Liver (tissue), 9 donors: Measurements from ENCODE around the gene GADL1. TPM values are rescaled to one million over a fixed set of nuclear protein-coding genes. Genes with fewer than 3 reads are reported as not detected.

ENCODE experiments used
- DNase-seq: peaks from one replicate; pipeline ENCODE4 v3.0.0-alpha.2; 2017; ENCODE audit warnings: low spot score
- H3K27ac ChIP-seq, 2 donors: one replicate each; pipeline ENCODE4 v1.7.0; 2013; ENCODE audit warnings: inconsistent platforms in 2 of 2, low read length in 2 of 2, control low read depth in 1 of 2, low read depth in 1 of 2, mild to moderate bottlenecking in 1 of 2
- H3K27me3 ChIP-seq, 4 donors: one replicate each; pipeline versions ENCODE4 v1.6.1 to v1.7.0; 2013; ENCODE audit warnings: low read length in 3 of 4, inconsistent platforms in 1 of 4, mild to moderate bottlenecking in 1 of 4, moderate library complexity in 1 of 4; ENCODE audit not compliant: control insufficient read depth in 4 of 4, insufficient read depth in 4 of 4
- H3K36me3 ChIP-seq, 4 donors: one replicate each; pipeline versions ENCODE4 v1.6.1 to v1.7.0; 2013; ENCODE audit warnings: low read length in 3 of 4, mild to moderate bottlenecking in 3 of 4, low read depth in 1 of 4, moderate library complexity in 1 of 4; ENCODE audit not compliant: control insufficient read depth in 4 of 4, insufficient read depth in 3 of 4
- H3K4me1 ChIP-seq, 4 donors: one replicate each; pipeline versions ENCODE4 v1.6.1 to v1.7.0; 2013; ENCODE audit warnings: low read length in 3 of 4, mild to moderate bottlenecking in 3 of 4, moderate library complexity in 1 of 4; ENCODE audit not compliant: control insufficient read depth in 4 of 4, insufficient read depth in 4 of 4
- H3K4me3 ChIP-seq, 3 donors: one replicate each; pipeline versions ENCODE4 v1.6.1 to v1.7.0; 2013; ENCODE audit warnings: low read length in 3 of 3, control low read depth in 1 of 3, low read depth in 1 of 3, mild to moderate bottlenecking in 1 of 3
- H3K9ac ChIP-seq, 2 donors: one replicate each; pipeline ENCODE4 v1.7.0; 2013; ENCODE audit warnings: low read length in 2 of 2, mild to moderate bottlenecking in 2 of 2, moderate library complexity in 2 of 2, control low read depth in 1 of 2, low read depth in 1 of 2
- H3K9me3 ChIP-seq, 4 donors: one replicate each; pipeline versions ENCODE4 v1.6.1 to v1.7.0; 2013; ENCODE audit warnings: low read length in 3 of 4; ENCODE audit not compliant: control insufficient read depth in 4 of 4
- FOXA1 ChIP-seq: IDR thresholded peaks from 2 replicates; pipeline ENCODE4 v1.6.1; 2016; ENCODE audit warnings: antibody characterized with exemption
- FOXA2 ChIP-seq: IDR thresholded peaks from 2 replicates; pipeline ENCODE4 v1.6.1; 2016; ENCODE audit warnings: antibody characterized with exemption
- GABPA ChIP-seq, 2 donors: IDR thresholded peaks in 1 of 2; conservative IDR thresholded peaks in 1 of 2; 2 replicates each; pipeline ENCODE4 v1.6.1; 2016; ENCODE audit warnings: antibody characterized with exemption in 2 of 2, mild to moderate bottlenecking in 1 of 2, moderate library complexity in 1 of 2
- HNF4A ChIP-seq, 2 donors: conservative IDR thresholded peaks; 2 replicates each; pipeline ENCODE4 v1.6.1; 2016; ENCODE audit warnings: antibody characterized with exemption in 2 of 2, mild to moderate bottlenecking in 2 of 2
- HNF4G ChIP-seq: IDR thresholded peaks from 2 replicates; pipeline ENCODE4 v1.6.1; 2016; ENCODE audit warnings: antibody characterized with exemption
- JUND ChIP-seq, 2 donors: IDR thresholded peaks; 2 replicates each; pipeline ENCODE4 v1.6.1; 2016; ENCODE audit warnings: antibody characterized with exemption in 2 of 2
- NR2F2 ChIP-seq: IDR thresholded peaks from 2 replicates; pipeline ENCODE4 v1.6.1; 2016; ENCODE audit warnings: antibody characterized with exemption
- RAD21 ChIP-seq, 2 donors: IDR thresholded peaks; 2 replicates each; pipeline ENCODE4 v1.6.1; 2016; ENCODE audit warnings: antibody characterized with exemption in 2 of 2, mild to moderate bottlenecking in 2 of 2
- TAF1 ChIP-seq: conservative IDR thresholded peaks from 2 replicates; pipeline ENCODE4 v1.6.1; 2016; ENCODE audit warnings: antibody characterized with exemption, mild to moderate bottlenecking
- YY1 ChIP-seq: IDR thresholded peaks from 2 replicates; pipeline ENCODE4 v1.6.1; 2016; ENCODE audit warnings: antibody characterized with exemption, mild to moderate bottlenecking
- WGBS: extraction: QIAGEN DNeasy Blood & Tissue Kit; methylation state at CpG from one replicate; pipeline ENCODE4 v1.1.7; 2013; 5-methylcytosine and 5-hydroxymethylcytosine counted together
- polyA plus RNA-seq, 2 donors: library from polyadenylated mRNA; stranded (reverse) in 1 of 2; unstranded in 1 of 2; fragments of 200-250 nt in 1 of 2; fragments of >200 nt in 1 of 2; fragmentation: Nextera tagmentation in 1 of 2; extraction: Ambion mirVana in 1 of 2; gene quantifications; one replicate each; pipeline versions ENCODE4 v1.2.1 to v1.2.3, GENCODE V29; 2013 to 2015
- total RNA-seq, 2 donors: library from RNA; depleted of rRNA; stranded (reverse); fragments of >200 nt; gene quantifications; one replicate each; pipeline ENCODE4 v1.2.3, GENCODE V29; 2014
- TF ChIP-seq, protein P1 (sequence below): IDR thresholded peaks from 2 replicates; pipeline ENCODE4 v1.6.1; 2016; ENCODE audit warnings: antibody characterized with exemption
- TF ChIP-seq, protein P2 (sequence below): IDR thresholded peaks from 2 replicates; pipeline ENCODE4 v1.6.1; 2016; ENCODE audit warnings: antibody characterized with exemption
- TF ChIP-seq, protein P3 (sequence below): fragments of 150-350 bp; IDR thresholded peaks from 2 replicates; pipeline ENCODE4 v1.5.1; 2017; ENCODE audit warnings: improper control_type of control experiment, low read depth, low read length; ENCODE audit not compliant: missing input control
- TF ChIP-seq, protein P4 (sequence below): IDR thresholded peaks from 2 replicates; pipeline ENCODE4 v1.6.1; 2016; ENCODE audit warnings: antibody characterized with exemption, mild to moderate bottlenecking
- donor health status: healthy.
- donor health status: healthy.
- donor health status: healthy.
- donor health status: healthy.
- donor health status: healthy.

The GADL1 gene
- total and polyA plus RNA-seq, 4 donors: not detected

DNA sequence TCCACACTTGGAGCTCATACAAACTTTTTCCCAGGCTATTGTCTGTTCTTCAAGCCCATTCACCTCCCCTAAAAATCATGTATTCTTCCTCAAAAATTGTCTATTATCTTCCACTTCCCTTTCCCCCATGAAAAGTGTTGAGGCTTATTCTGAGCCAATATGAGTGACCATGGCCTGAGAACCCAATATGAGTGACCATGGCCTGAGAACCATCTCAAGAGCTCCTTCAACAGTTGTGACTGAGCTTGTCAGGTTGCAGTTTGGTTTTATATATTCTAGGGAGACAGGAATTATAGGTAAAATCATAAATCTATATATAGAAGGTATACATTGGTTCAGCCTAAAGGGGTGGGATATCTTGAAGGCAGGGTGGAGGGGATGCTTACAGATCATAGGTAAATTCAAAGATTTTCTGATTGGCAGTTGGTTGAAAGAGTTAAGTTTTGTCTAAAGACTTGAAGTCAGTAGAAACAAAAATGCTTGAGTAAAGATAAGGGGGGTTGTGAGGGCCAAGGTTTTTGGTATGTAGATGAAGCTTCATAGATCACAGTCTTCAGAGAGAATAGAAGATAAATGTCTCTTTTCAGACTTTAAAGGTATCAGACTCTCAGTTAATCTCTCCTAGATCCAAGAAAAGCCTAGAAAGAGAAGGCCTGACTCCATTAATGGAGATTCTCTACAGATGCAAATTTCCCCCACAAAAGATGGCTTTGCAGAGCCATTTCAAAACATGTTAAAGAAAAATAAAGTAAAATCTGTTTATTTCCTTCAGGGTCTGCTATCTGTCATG, 192.2 kb downstream of the GADL1 start:
- Histone ChIP-seq H3K4me1 (no peaks in the 10 kb centered on the region), H3K9ac (no peak overlapping the region), H3K9me3 (peaks cover 0 to 6% (median 2%) of the 10 kb centered on the region in 4 donors), H3K36me3 (peaks cover 0 to 3% (median under 1%) of the 10 kb centered on the region in 4 donors), H3K27ac (no peak overlapping the region), H3K4me3 (no peak overlapping the region), H3K27me3 (no peaks in the 10 kb centered on the region)
- TF ChIP-seq GABPA (IDR thresholded peaks at IDR 0.05 in 1 of 2, conservative IDR thresholded peaks at IDR 0.05 in 1 of 2): no peak
- TF ChIP-seq, protein P1, sequence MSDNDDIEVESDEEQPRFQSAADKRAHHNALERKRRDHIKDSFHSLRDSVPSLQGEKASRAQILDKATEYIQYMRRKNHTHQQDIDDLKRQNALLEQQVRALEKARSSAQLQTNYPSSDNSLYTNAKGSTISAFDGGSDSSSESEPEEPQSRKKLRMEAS: no peak
- TF ChIP-seq HNF4A (conservative IDR thresholded peaks at IDR 0.05): no peak
- TF ChIP-seq, protein P2, sequence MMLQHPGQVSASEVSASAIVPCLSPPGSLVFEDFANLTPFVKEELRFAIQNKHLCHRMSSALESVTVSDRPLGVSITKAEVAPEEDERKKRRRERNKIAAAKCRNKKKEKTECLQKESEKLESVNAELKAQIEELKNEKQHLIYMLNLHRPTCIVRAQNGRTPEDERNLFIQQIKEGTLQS: no peak
- no peak for TF ChIP-seq FOXA2
- TF ChIP-seq, protein P3, sequence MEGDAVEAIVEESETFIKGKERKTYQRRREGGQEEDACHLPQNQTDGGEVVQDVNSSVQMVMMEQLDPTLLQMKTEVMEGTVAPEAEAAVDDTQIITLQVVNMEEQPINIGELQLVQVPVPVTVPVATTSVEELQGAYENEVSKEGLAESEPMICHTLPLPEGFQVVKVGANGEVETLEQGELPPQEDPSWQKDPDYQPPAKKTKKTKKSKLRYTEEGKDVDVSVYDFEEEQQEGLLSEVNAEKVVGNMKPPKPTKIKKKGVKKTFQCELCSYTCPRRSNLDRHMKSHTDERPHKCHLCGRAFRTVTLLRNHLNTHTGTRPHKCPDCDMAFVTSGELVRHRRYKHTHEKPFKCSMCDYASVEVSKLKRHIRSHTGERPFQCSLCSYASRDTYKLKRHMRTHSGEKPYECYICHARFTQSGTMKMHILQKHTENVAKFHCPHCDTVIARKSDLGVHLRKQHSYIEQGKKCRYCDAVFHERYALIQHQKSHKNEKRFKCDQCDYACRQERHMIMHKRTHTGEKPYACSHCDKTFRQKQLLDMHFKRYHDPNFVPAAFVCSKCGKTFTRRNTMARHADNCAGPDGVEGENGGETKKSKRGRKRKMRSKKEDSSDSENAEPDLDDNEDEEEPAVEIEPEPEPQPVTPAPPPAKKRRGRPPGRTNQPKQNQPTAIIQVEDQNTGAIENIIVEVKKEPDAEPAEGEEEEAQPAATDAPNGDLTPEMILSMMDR: no peak
- no peak for TF ChIP-seq FOXA1
- no peak for TF ChIP-seq TAF1
- TF ChIP-seq JUND (IDR thresholded peaks at IDR 0.05): no peak
- TF ChIP-seq, protein P4, sequence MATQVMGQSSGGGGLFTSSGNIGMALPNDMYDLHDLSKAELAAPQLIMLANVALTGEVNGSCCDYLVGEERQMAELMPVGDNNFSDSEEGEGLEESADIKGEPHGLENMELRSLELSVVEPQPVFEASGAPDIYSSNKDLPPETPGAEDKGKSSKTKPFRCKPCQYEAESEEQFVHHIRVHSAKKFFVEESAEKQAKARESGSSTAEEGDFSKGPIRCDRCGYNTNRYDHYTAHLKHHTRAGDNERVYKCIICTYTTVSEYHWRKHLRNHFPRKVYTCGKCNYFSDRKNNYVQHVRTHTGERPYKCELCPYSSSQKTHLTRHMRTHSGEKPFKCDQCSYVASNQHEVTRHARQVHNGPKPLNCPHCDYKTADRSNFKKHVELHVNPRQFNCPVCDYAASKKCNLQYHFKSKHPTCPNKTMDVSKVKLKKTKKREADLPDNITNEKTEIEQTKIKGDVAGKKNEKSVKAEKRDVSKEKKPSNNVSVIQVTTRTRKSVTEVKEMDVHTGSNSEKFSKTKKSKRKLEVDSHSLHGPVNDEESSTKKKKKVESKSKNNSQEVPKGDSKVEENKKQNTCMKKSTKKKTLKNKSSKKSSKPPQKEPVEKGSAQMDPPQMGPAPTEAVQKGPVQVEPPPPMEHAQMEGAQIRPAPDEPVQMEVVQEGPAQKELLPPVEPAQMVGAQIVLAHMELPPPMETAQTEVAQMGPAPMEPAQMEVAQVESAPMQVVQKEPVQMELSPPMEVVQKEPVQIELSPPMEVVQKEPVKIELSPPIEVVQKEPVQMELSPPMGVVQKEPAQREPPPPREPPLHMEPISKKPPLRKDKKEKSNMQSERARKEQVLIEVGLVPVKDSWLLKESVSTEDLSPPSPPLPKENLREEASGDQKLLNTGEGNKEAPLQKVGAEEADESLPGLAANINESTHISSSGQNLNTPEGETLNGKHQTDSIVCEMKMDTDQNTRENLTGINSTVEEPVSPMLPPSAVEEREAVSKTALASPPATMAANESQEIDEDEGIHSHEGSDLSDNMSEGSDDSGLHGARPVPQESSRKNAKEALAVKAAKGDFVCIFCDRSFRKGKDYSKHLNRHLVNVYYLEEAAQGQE: no peak
- TF ChIP-seq YY1: no peak
- no peak for TF ChIP-seq NR2F2
- no peak for TF ChIP-seq HNF4G
- no peak for DNase-seq

DNA sequence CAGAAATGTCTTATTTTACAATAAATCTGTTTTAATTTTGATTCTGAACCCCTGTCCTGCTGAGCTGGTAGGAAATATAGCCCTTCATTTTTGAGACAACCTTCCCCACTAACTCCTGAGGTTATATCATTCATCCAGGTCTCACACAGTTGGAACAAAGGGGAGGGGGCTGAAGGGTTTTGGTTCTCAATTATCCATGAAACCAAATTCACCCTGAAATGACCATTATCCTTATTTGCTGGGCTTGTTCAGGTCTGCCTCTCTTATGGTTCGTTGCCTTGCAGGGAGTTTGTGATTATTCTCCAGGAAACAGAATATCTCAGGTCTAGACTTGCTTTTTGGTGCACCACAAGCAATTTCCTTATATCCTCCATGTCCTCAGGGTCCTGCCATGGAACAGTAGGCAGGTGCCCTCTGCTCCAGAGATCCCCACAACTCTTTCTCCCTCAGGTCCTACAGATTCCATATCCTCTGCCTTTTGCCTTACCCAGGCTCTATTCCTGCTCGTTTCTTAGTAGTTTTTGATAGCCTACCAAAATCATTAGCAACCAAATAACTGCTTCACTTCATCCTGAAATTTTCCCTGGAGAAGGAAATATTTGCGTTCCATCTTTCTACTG, 193.6 kb downstream of the GADL1 start:
- H3K27me3 ChIP-seq: no peaks in the 10 kb centered on the region
- 91% methylated on average over 3 of the region's 3 CpGs for WGBS
- no peak for DNase-seq
- TF ChIP-seq NR2F2: no peak
- TF ChIP-seq, protein P4: no peak
- TF ChIP-seq RAD21 (IDR thresholded peaks at IDR 0.05): no peak
- no peak overlapping the region for H3K9ac ChIP-seq
- no peak overlapping the region for H3K27ac ChIP-seq
- H3K9me3 ChIP-seq: peaks cover 0 to 6% (median 2%) of the 10 kb centered on the region in 4 donors
- H3K4me1 ChIP-seq: no peaks in the 10 kb centered on the region
- H3K36me3 ChIP-seq: peaks cover 0 to 6% (median under 1%) of the 10 kb centered on the region in 4 donors
- no peak overlapping the region for H3K4me3 ChIP-seq
